HG03103 (cell line): Measurements from ENCODE around the gene ERFE.

Experiments
- ATAC-seq: cut with Tn5 transposase; IDR thresholded peaks from one replicate; pipeline ENCODE4 v1.9.1; 2021; ENCODE audit warnings: low read depth; ENCODE audit not compliant: unreplicated experiment

ERFE gene

DNA sequence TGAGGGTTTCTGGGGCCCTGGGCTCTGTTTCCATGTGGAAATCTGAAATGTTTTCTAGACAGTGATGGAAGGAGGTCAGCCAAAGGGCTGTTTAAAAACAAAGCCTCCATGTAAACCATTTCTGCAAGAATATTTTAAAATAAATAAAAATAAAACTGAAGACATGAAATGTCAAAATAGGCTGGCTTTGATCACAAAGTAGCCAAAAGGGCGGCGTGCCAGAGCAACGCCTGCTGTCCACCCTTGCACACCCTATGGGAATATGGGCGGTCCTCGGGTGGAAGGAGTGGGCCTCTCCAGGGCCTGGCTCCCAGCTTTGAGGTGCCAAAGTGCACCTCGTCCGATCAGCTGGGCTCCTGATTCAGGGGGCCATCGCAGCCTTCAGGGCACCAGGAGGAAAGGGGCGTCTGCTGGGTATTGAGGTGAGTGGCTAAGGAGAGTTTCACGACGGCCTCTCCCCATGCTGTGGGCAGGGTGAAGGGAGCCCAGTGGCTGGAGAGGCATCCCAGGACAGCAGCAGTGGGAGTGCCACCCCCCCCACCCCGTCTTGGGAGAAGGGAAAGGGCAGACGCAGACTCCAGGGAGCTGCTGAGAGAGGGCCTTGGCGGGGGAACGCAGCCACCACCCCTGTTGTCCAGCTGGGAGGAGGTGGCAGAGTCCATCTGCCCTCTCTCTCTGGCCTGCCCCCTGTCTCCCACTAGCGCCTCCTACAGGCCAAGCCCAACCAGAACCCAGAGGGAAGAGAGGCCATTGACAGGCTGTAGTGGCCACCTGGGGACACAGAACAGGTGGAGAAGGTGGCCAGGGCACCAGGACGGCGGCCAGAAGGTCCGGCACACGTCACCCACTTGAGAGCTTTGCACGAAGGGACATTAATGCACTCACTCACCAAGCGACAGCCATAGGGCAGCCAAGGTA is 5.7 kb upstream of the ERFE start:
- ATAC-seq, result no peak

DNA sequence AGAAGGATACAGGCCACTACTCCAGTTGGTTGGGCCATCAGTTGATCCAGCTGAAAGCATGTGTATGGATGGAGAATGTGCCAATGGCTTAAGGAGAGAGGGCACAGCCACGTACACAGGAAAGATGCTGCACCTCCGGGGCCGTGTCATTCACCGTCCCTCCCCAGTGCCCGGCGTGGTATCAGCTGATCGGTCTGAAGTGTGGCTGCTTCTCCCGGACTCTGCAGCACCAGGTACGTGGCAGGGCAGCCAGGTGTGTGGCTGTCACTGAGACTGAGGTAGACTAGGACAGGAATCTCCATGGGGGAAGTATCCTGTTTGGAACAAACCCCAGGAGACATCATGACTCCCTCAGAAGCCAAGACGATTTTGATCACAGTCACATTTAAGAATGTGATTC is 4.2 kb upstream of the ERFE start:
- no peak for ATAC-seq

DNA sequence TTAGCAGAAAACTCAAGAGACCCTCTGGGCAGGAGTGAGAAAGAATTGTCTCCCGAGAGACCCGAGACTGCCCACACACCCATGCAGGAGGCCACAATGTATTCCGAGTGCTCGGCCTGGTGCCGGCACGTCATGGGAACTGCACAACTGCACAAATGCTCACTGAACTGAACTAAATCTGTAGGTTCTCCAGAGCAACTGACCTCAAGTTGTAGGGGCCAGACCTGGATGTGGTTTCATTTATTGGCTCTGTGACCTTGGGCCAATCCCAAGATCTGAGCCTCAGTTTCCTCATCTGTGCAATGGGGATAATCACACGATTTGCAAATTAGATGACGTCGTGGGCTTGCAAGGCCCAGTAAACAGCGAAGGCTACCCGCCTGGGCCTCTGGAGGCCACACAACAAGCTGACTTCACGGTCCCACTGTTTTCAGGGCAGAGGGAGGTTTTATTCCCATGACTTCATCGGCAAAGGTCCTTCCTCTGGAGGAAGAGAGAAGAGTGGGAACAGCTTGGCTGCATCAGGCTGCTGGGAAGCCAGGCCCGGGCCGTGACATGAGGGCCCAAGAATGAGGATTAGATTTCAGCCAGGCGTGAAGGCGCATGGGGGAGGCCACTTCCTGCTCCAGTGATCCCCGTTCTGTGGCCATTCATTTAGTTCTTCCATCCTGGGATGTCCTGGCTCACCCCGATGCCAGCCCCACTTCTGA is 3.6 kb upstream of the ERFE start:
- no peak for ATAC-seq

DNA sequence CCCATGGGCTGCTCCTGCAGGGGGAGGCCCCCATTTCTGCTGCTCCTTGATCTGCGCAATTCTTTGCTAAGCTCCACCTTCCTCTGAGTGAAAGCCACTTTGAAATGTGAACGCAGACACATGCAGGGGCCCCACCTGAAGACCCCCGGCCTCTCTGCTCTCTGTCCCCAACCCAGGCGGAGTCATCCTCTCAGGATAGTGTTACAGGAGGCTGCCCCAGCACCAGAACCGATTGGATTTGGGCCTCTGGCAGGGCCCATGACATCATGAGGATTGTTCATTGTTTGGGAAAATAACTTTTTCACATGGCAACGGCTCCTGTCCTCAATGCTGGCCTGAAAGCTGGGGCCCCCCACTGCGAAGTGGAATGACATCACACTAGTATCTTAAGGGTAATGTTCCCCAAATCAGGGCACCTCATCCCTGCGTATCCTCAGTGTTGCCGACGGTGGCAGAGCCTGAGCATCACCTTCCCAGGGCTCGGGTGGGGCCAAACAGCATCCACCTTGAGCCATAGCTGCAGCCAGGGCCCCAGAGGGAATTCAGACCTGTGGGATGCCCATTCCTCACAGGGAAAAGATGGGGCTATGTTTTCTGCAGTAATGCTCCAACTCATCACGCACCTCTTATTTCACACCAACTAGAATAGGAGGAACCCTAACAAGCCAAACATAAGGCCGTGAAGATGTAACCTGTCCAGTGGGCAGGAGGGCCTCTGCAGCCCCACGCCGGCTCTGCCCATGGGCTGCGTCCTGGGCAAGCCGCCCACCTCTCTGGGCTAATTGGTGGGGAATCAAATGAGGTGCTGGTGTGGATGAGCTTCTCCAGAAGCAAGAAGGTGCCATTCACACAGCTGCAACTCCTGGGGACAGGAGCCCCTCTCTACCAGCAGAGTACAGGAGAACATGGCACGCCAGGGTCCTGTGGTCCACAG is 2.7 kb upstream of the ERFE start:
- ATAC-seq, result no peak

DNA sequence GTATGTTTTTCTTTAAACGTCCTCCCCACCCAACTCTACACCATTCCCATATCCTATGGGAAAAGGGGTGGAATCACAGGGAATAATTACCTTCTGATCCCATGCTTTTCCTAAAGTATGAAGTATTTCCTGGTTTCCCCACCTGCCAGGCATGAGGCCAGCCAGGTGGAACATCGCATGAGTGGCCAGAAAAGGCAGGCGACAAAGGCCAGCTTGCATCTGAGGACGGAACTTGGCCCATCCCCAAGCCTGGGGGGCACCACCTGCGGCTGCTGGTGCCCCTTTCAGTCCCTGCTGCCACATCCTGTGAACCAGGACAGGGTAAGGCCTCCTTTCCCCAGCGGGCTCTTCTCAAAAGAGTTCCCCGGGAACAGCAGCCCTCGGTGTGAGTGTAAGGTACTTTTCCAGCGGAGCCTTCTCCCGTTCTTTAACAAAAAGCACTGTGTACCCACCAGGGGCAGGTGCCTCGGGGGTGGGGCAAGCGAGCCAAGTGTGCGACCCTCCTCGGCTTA is 1.2 kb upstream of the ERFE start:
- ATAC-seq, result no peak

DNA sequence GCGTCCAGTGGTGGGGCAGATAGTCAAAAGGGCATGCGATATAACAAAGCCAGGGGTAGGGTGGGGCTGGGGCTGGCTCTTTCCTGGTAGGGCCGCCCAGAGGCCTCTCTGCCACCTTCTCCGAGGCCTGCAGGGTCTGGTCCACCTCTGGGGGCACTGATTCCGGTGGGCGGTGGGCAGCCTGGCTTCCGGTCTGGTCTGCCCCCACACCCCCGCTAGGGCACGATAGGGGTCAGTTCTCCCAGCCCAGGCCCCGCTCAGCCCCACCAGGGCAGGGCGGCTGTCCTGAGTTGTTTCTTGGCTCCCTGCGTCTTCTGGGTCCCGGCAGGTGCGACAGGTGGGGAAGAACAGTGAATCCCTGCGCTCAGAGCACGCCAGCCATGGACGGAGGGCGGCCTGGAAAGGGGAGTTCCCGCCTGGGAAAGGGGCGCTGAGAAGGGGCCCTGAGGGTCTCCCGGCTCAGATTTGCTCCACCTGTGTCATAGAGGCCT is 707 bp upstream of the ERFE start:
- no peak for ATAC-seq

DNA sequence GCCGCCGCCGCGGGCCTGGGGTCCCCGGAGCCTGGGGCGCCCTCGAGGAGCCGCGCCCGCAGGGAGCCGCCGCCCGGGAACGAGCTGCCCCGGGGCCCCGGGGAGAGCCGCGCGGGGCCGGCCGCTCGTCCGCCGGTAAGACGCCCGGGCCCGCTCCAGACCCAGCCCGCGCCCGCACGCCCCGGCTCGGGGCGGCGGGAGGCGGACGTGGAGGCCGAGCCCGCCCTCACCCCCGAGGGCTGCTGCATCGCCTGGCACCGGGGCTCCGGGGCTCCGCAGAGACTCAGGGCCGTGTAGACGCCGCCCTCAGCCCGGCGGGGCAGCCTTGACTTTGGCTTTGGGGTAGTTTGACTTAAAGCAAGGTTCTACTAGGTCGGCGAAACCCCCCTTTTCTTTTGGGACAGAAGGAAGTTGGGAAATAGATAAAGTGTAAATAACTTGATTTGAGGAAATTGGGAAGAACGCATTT is 335 bp downstream of the ERFE start:
- ATAC-seq, result no peak

DNA sequence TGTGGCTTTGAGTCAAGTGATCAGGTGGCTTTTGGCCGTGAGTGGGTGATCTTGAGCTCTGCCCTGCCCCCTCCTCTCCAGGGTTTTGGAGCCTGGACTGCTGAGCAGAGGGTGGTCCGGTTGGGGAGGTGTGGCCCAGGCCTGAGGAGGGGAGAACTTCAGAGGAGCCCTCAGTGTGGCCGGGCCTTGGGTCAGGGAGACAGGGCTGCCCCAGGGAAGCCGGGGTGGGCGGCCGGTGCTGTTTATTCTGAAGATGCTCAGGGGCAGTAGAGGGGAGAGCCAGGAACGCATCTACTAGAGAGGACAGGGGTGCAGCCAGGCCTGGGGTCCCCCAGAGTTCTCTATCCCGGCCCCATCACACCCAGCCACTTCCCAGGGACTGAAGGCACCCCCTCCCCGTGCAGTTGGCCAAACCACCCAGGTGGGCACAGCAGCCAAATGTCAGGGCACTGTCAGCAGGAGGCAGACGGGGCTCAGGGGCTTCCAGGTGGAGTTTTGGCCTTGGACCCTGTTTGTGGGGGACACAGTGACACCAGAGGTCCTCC is 963 bp downstream of the ERFE start:
- ATAC-seq, result no peak

DNA sequence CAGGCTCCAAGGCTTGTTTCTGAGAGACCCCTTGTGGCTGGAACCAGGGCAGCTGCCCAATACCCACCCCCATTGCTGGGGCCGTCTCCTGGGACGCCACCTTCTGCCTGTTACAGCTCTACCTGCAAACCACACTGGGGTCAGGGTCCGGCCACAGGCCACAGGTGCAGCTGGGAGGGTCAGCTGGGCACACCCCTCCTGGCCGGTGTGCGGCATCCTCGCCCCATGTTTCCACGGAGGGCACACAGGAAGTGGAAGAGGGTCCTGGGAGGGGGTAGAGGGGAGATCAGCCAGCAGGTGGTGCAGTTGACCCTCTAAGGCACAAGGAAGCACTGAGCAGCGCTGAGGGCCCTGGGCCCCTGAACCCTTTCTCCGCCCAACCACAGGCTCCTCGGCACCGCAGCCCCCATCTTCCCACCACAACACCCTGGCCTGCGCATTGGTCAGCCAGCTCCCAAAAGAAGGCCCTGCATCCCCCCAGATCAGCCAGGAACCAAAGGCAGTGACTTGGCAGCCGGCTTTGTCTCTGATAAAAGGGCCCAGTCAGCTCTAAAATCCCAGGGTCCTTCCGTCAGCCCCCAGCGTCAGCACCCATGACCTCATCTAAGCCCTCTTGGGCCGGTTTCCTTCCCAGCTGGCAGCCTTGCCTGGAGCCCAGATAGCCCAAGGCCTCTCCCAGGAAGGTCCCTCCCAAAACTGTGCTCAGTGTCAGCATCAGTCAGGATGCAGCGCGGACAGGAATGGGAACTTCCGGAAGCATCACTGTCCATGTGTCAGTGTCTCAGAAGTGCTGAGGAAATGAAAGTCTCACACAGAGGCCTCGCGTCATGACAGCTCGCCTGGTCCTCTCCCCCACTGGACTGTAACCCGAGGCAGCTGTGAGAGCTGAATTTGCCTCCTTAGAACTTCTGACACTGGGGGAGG is 1.7 kb downstream of the ERFE start:
- no peak for ATAC-seq

DNA sequence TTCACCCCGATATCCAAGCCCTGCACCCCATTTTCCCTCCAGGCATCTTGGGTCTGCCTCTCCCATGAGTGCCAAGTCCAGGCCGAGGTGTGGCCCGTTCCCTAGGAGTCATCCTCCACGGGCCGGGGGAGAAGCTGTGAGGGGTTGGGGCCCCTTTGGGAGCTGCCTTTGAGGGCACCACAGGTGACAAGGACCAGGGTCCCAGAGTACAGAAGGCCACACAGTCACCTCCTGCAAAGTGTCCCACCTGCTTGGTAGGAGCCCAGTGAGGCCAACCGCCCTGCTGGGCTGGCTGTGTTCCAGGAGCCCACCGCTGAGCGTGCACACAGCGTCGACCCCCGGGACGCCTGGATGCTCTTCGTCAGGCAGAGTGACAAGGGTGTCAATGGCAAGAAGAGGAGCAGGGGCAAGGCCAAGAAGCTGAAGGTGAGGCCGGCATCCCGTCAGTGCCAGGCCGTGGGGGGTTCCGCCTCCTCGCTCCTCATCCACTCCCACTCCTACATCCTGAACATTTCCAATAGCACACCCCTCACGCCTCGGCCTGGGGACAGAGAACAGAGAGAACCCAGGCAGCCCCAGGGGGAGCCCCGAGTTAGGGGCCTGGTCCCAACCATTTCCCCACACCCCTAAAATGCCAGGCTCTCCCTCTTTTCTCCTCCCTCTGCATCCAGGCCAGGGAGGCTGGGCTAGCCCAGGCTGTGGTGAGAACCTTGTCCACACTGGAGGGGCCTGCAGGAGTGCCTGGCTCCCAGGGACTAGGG is 2.7 kb downstream of the ERFE start:
- no peak for ATAC-seq

DNA sequence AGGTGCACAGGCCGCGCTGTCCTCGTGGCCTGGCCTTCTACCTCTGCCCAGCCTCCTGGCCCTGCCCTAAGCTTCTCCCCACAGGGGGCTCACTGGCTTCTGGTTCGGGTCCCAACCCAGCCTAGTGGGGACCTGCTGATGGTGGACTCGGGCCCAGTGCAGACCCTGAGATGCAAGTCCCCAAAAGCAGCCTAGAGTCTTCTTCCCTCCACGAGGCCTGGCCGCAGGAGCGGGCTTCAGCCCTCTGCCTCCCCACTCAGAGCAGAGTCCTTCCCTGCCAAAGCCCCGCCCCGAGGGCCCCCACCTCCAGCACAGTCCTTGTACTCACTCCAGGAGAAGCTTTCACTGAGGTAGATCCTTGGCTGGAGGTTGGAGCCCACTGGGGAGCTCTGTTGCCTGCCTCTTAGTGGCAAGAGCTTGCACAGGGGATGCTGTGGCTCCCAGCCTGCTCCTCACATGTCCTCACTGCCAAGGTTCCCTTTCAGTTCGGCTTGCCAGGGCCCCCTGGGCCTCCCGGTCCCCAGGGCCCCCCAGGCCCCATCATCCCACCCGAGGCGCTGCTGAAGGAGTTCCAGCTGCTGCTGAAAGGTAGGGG is 3.6 kb downstream of the ERFE start:
- ATAC-seq, result no peak

DNA sequence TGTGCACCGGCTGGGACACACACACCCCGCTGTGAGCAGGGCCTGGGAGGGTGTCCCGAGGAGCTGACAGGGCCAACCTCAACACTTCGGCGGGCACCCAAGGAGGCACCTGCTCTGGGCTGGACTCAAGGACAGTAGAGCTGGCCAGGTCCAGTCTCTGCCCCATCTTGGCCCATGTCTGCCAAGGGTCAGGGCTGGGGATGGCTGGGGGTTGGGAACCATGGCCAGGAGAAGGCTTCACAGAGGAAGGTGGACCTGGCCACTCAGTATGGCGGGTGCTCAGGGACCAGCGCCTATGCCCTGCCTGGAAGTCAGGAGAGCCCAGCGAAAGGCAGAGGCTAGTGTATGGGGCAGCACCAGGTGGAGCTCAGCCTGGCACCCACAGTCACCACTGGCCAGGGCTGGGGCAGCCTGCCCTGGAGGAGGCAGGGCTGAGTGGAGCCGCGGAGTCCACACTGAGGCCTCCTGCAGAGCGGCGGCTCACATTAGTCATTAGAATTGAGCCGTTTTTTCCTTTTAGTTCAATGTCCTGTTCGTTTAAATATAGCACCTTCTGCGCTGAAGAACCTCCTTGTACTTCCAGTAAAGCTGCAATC is 4.2 kb downstream of the ERFE start:
- ATAC-seq, result no peak

DNA sequence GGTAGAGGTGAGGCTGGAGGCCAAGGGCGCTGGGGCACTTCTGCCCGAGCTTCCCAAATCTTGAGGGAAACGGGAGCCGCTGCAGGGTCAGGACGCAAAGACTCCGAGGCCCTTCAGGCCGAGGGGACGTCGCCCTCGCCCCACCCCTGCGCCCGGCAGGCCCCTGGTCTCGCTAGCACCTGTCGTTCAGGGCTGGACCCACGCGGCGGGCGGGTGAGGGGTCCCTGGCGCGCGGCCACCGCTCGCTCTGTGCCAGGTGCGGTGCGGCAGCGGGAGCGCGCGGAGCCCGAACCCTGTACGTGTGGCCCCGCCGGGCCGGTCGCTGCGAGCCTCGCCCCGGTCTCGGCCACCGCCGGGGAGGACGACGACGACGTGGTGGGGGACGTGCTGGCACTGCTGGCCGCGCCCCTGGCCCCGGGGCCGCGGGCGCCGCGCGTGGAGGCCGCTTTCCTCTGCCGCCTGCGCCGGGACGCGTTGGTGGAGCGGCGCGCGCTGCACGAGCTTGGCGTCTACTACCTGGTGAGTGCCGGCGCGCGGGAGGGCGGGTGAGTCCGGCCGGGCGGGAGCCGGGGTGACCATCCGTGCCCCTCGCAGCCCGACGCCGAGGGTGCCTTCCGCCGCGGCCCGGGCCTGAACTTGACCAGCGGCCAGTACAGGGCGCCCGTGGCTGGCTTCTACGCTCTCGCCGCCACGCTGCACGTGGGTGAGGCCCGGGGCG is 4.9 kb downstream of the ERFE start:
- no peak for ATAC-seq

DNA sequence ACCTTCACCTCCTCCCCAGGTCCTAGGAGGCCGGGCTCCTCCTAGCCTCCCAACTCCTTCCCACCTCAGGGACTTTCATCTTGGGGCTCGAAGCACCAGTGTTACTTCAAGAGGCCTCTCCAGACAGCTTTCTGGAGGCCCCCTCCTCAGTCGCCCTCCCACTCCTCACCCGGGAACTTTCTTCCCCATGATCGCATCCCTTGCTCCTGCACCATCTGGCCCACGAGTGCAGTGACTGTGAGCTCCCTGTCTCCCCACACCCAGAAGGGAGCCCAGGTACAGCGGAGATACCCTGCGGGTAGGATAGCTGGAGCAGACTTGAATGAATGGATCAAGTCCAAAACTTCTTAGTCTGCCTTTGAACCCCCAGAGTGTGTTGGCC is 6.1 kb downstream of the ERFE start:
- no peak for ATAC-seq

DNA sequence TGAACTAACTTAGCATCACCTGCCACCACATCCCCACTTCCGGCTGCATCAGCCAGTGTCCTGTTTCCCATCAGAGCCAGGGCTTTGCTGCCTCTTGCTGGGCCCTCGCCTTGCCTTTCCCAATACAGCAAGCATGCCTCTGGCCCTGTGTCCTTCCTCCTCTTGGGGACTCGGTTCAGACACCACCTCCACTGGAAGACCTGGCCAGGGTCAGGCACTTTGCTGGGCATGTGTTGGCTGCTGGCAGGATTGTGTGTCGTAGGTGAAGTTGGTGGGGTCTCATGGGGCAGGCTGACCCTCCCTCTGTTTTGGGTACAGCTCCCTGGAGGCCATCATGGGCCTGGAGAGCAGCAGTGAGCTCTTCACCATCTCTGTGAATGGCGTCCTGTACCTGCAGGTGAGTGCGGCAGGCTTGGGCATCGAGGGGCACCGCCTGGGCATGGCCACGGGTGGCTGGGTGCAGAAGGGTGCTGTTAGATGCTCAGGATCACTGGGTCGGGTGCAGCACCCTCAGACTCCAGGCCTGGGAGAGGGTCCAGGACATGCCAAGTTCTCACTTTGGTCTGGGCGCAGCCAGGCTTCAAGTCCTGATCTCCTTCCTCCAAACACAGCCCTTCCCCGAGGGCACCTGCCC is 6.6 kb downstream of the ERFE start:
- ATAC-seq, result no peak
